SK-MEL-5 (cell line): ENCODE results near the gene TMEM39A. TPM values are rescaled to one million over a fixed set of nuclear protein-coding genes. Genes with fewer than 3 reads are reported as not detected.

Experiments used
- DNase-seq: peaks from one replicate; pipeline ENCODE4 v3.0.0-alpha.2; 2016; ENCODE audit warnings: low read depth, low spot score
- in situ Hi-C: cut with HindIII; loops from 2 replicates; pipeline ENCODE4 v1.10.0; 2016; ENCODE audit warnings: low sequenced_read_pairs, high pct_unique_total_duplicates, low pct_unique_long_range_greater_than_20kb
- polyA plus RNA-seq, 2 experiments: library from polyadenylated mRNA; depleted of rRNA; stranded (reverse); fragments of >200 nt; gene quantifications; 2 replicates each; pipeline ENCODE4 v1.2.3, GENCODE V29; 2015
- total RNA-seq: library from RNA; depleted of rRNA; stranded (reverse); fragments of >200 nt; shearing (Covaris generic); gene quantifications from 2 replicates; pipeline ENCODE4 v1.2.3, GENCODE V29; 2014; rRNA removed

Gene TMEM39A
- total RNA-seq, result 39.8 and 47.8 TPM in 2 replicates
- 30.9 and 48.4 TPM in 2 replicates for polyA plus RNA-seq (2015; cell fraction: cytosol; rRNA removed)
- 126 and 128 TPM in 2 replicates for polyA plus RNA-seq (2015; cell fraction: nucleus; rRNA removed)

- in situ Hi-C loops, result no loop called here
- peak; percentile 98 for DNase-seq
Observed at GRCh38 chr3:119463171-119464169, at the start of gene TMEM39A. TSS of gene TMEM39A (minus strand) at chr3:119463615. CDS start at chr3:119462074, 1,541 bp downstream.

GRCh38 chr3:119510690-119511089, 47.3 kb upstream of the TMEM39A start:
- no peak for DNase-seq
- in situ Hi-C loops, result no loop called here

GRCh38 chr3:119508172-119508845, 44.9 kb upstream of the TMEM39A start:
- DNase-seq, result no peak
- in situ Hi-C loops, result no loop called here

GRCh38 chr3:119507404-119507803, 44.0 kb upstream of the TMEM39A start:
- DNase-seq, result no peak
- in situ Hi-C loops, result no loop called here

- DNase-seq, result no peak
- in situ Hi-C loops, result no loop called here
Observed at GRCh38 chr3:119506631-119507030, 43.2 kb upstream of the TMEM39A start.

- DNase-seq, result no peak
- in situ Hi-C loops, result no loop called here
Observed at GRCh38 chr3:119500901-119501300, 37.5 kb upstream of the TMEM39A start.

- in situ Hi-C loops, result no loop called here
- no peak for DNase-seq
Observed at GRCh38 chr3:119500265-119500664, 36.9 kb upstream of the TMEM39A start.

- peak; percentile 97 for DNase-seq
- in situ Hi-C loops, result no loop called here
Observed at GRCh38 chr3:119498186-119499011, 35.0 kb upstream of the TMEM39A start, which contains the start of gene TIMMDC1. TSS of gene TIMMDC1 (plus strand) at chr3:119498547. CDS start at chr3:119498734, 187 bp downstream.

- in situ Hi-C loops, result no loop called here
- DNase-seq, result peak; percentile 19
Observed at GRCh38 chr3:119497820-119498185, 34.4 kb upstream of the TMEM39A start.

GRCh38 chr3:119494597-119494996, 31.2 kb upstream of the TMEM39A start:
- in situ Hi-C loops, result no loop called here

GRCh38 chr3:119492810-119493209, 29.4 kb upstream of the TMEM39A start:
- in situ Hi-C loops, result no loop called here

More at GRCh38 chr3:119494597-119494996, 31.2 kb upstream of the TMEM39A start:
- peak; percentile 32 for DNase-seq

GRCh38 chr3:119492128-119492527, 28.7 kb upstream of the TMEM39A start:
- in situ Hi-C loops, result no loop called here
- DNase-seq, result peak; percentile 27

More at GRCh38 chr3:119492810-119493209, 29.4 kb upstream of the TMEM39A start:
- no peak for DNase-seq

GRCh38 chr3:119490153-119490552, 26.7 kb upstream of the TMEM39A start:
- peak; percentile 14 for DNase-seq
- in situ Hi-C loops, result no loop called here

- DNase-seq, result no peak
- in situ Hi-C loops, result no loop called here
Observed at GRCh38 chr3:119485563-119485962, 22.1 kb upstream of the TMEM39A start.

GRCh38 chr3:119483101-119483500, 19.7 kb upstream of the TMEM39A start:
- in situ Hi-C loops, result no loop called here
- DNase-seq, result no peak

GRCh38 chr3:119481079-119481478, 17.7 kb upstream of the TMEM39A start:
- in situ Hi-C loops, result no loop called here
- DNase-seq, result no peak

- no peak for DNase-seq
- in situ Hi-C loops, result no loop called here
Observed at GRCh38 chr3:119470866-119471265, 7.5 kb upstream of the TMEM39A start.
